CD4-positive, alpha-beta T cell (primary cell): ENCODE measurements around the gene HSF2BP. TPM values are rescaled to one million over a fixed set of nuclear protein-coding genes. Genes with fewer than 3 reads are reported as not detected.
"Not testable (repeated sequence)": the region's sequence is repeated elsewhere in the genome, so short reads cannot be mapped to it uniquely, and the experiment has no call there.

ENCODE experiments used
- ATAC-seq: fragments of 200-7000 bp; cut with Tn5 transposase; one replicate; pipeline ENCODE4 v1.10.0; 2022; ENCODE audit warnings: mild to moderate bottlenecking; ENCODE audit not compliant: poor library complexity
- CTCF ChIA-PET: fragments of 350-600 bp; sonication (Branson Sonifier 250); formaldehyde crosslinking; loops from one replicate; lab custom pipeline; 2021; ENCODE audit warnings: antibody characterized with exemption, inconsistent platforms; lab: Charles Lee
- POLR2A ChIA-PET: fragments of 350-600 bp; sonication (Branson Sonifier 250); formaldehyde crosslinking; loops from one replicate; lab custom pipeline; 2021; ENCODE audit warnings: antibody characterized with exemption, inconsistent platforms; lab: Charles Lee
- DNase-seq, 14 experiments: peaks; one replicate each; pipeline ENCODE4 v3.0.0-alpha.2; 2013 to 2020; ENCODE audit warnings: mixed read lengths in 2 of 14
- H3K27ac ChIP-seq, 2 donors: one replicate each; pipeline versions ENCODE4 v1.5.1 to v1.7.0; 2013; ENCODE audit warnings: low read length in 2 of 2, low read depth in 1 of 2, mild to moderate bottlenecking in 1 of 2
- H3K27me3 ChIP-seq, 2 experiments: 1 replicate in 1 of 2; 2 replicates in 1 of 2; pipeline versions ENCODE4 v1.6.1 to v1.7.0; 2013; ENCODE audit warnings: low read length in 2 of 2, control low read depth in 1 of 2, mild to moderate bottlenecking in 1 of 2, moderate library complexity in 1 of 2; ENCODE audit not compliant: insufficient read depth in 2 of 2, control insufficient read depth in 1 of 2
- H3K36me3 ChIP-seq: one replicate; pipeline ENCODE4 v1.6.1; 2013; ENCODE audit warnings: low read length, control low read depth; ENCODE audit not compliant: insufficient read depth
- H3K4me1 ChIP-seq: one replicate; pipeline ENCODE4 v1.6.1; 2013; ENCODE audit warnings: low read length, control low read depth; ENCODE audit not compliant: insufficient read depth
- H3K4me3 ChIP-seq: one replicate; pipeline ENCODE4 v1.5.1; 2013; ENCODE audit warnings: mild to moderate bottlenecking, low read length, moderate library complexity
- H3K9me3 ChIP-seq, 2 experiments: 1 replicate in 1 of 2; 2 replicates in 1 of 2; pipeline versions ENCODE4 v1.6.1 to v1.7.0; 2013; ENCODE audit warnings: low read length in 2 of 2, mild to moderate bottlenecking in 2 of 2, control low read depth in 1 of 2, moderate library complexity in 1 of 2; ENCODE audit not compliant: control insufficient read depth in 1 of 2, insufficient read depth in 1 of 2
- H3K27ac Mint-ChIP-seq: one replicate; pipeline ENCODE4 v1.8.0; 2020; ENCODE audit warnings: mixed read lengths
- H3K27me3 Mint-ChIP-seq: one replicate; pipeline ENCODE4 v1.8.0; 2021; ENCODE audit warnings: mixed read lengths
- H3K36me3 Mint-ChIP-seq: one replicate; pipeline ENCODE4 v1.8.0; 2021; ENCODE audit warnings: low read depth, mixed read lengths
- H3K4me1 Mint-ChIP-seq: one replicate; pipeline ENCODE4 v1.8.0; 2021; ENCODE audit warnings: low read depth, mixed read lengths
- H3K4me3 Mint-ChIP-seq: one replicate; pipeline ENCODE4 v1.8.0; 2020; ENCODE audit warnings: mild to moderate bottlenecking, mixed read lengths
- H3K9me3 Mint-ChIP-seq: one replicate; pipeline ENCODE4 v1.8.0; 2020; ENCODE audit warnings: mixed read lengths
- intact Hi-C, 2 experiments: fragments of 100-400 bp; cut with DNase I in 1 of 2; cut with micrococcal nuclease in 1 of 2; formaldehyde crosslinking; loops; one replicate each; pipeline versions ENCODE4 v1.15.1 to v1.9.0; 2023 to 2025; cut with DNase I, micrococcal nuclease
- total RNA-seq, 174 experiments: library from RNA in 2 of 174; stranded (reverse) in 2 of 174; gene quantifications; one replicate each; pipeline ENCODE4 v1.2.3 and lab custom pipeline; 2021 to 2026

HSF2BP gene
- total RNA-seq, 2 experiments from 2014 or later: 0.59 to 0.93 TPM

DNA sequence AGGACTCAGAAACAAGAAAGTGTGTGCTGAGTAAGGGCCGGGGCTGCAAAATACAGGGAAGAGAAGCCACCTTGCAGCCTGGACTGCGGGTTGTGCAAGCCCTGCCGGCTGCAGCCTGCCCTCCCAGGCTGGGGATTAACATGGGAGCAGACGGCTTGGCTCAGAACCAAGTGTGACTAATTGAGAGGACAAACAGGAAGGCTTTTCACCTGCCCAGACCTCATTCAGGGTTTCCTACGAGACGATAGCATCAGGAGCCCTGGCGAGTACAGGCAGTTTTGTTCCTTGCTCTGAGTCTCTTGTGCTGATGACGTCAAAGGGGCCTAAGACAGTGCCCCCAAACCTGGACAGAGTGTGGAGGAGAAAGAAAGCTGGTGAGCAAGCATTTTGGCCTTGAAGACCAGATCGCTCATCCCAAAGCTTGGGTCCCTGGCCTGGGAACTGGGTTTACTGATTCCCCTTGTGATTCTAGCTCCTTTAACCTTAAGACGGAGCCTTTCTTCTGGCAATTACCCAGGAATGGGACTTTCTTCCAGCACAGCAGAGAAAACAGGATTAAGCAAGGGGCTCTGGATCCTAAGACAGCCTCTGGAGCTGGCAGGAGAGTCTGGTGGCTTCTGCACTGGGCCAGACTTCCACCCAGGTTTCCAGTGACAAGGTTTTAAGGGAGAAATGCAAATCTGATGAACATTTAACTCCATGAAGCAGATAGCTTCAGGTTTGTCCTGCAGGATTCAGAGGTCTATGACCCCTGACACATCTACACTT lies 142.2 kb downstream of the HSF2BP start:
- H3K4me1 Mint-ChIP-seq, H3K4me1 ChIP-seq, H3K27ac Mint-ChIP-seq, CTCF ChIA-PET, H3K36me3 ChIP-seq, DNase-seq, H3K9me3 Mint-ChIP-seq, H3K27ac ChIP-seq, intact Hi-C loops, H3K36me3 Mint-ChIP-seq, POLR2A ChIA-PET, H3K4me3 ChIP-seq, H3K9me3 ChIP-seq, H3K4me3 Mint-ChIP-seq, ATAC-seq, H3K27me3 Mint-ChIP-seq, H3K27me3 ChIP-seq: not testable (repeated sequence)

GRCh38 chr21:43516295-43516847 lies 142.9 kb downstream of the HSF2BP start:
- H3K36me3 Mint-ChIP-seq, CTCF ChIA-PET, H3K4me1 Mint-ChIP-seq: not testable (repeated sequence)

GRCh38 chr21:43514834-43515233 lies 144.5 kb downstream of the HSF2BP start:
- H3K27ac Mint-ChIP-seq, ATAC-seq, H3K4me3 Mint-ChIP-seq, H3K9me3 Mint-ChIP-seq, H3K4me3 ChIP-seq, H3K36me3 ChIP-seq, H3K36me3 Mint-ChIP-seq, H3K9me3 ChIP-seq, H3K27ac ChIP-seq, H3K27me3 ChIP-seq, H3K4me1 ChIP-seq, H3K4me1 Mint-ChIP-seq, intact Hi-C loops, H3K27me3 Mint-ChIP-seq, CTCF ChIA-PET, POLR2A ChIA-PET, DNase-seq: not testable (repeated sequence)

More at GRCh38 chr21:43516295-43516847, 142.9 kb downstream of the HSF2BP start:
- H3K27me3 Mint-ChIP-seq, DNase-seq, H3K4me1 ChIP-seq, H3K27me3 ChIP-seq, H3K4me3 ChIP-seq, POLR2A ChIA-PET, H3K27ac ChIP-seq, H3K9me3 ChIP-seq, H3K27ac Mint-ChIP-seq, ATAC-seq, intact Hi-C loops, H3K4me3 Mint-ChIP-seq, H3K9me3 Mint-ChIP-seq, H3K36me3 ChIP-seq: not testable (repeated sequence)

- H3K27me3 Mint-ChIP-seq, POLR2A ChIA-PET, H3K4me3 ChIP-seq, H3K4me1 ChIP-seq, intact Hi-C loops, H3K27ac Mint-ChIP-seq, H3K27me3 ChIP-seq, H3K27ac ChIP-seq, H3K9me3 ChIP-seq, DNase-seq, H3K36me3 Mint-ChIP-seq, CTCF ChIA-PET, H3K36me3 ChIP-seq, H3K4me3 Mint-ChIP-seq, H3K9me3 Mint-ChIP-seq, H3K4me1 Mint-ChIP-seq, ATAC-seq: not testable (repeated sequence)
Measured at GRCh38 chr21:43513023-43513422, 146.3 kb downstream of the HSF2BP start.

DNA sequence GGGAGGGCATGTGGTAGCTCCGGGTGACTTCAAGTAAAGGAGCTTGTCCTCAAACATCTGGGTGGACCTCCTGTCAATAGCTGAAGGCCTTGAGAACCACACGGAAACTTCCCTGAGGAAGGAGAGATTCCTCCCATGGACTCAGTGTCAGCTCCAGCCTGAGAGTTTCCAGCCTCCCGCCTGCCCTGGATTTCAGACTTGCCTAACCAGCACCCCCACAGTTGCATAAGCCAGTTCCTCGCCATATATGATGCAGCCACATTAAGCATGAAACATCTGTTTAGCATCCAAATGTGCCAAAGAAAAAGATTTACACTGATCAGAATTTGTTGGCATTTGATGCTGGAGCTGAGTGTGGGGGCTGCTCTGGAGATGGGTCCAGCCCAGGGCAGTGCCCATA lies 148.1 kb downstream of the HSF2BP start:
- H3K27ac Mint-ChIP-seq, ATAC-seq, CTCF ChIA-PET, H3K4me1 ChIP-seq, H3K36me3 ChIP-seq, POLR2A ChIA-PET, H3K27me3 Mint-ChIP-seq, intact Hi-C loops, H3K9me3 ChIP-seq, H3K36me3 Mint-ChIP-seq, H3K27me3 ChIP-seq, H3K9me3 Mint-ChIP-seq, H3K4me1 Mint-ChIP-seq, DNase-seq, H3K27ac ChIP-seq, H3K4me3 ChIP-seq, H3K4me3 Mint-ChIP-seq: not testable (repeated sequence)

GRCh38 chr21:43510669-43511068 lies 148.6 kb downstream of the HSF2BP start:
- H3K27ac Mint-ChIP-seq, H3K36me3 Mint-ChIP-seq, H3K36me3 ChIP-seq, H3K4me1 Mint-ChIP-seq, H3K4me1 ChIP-seq, DNase-seq, H3K27me3 ChIP-seq, H3K27me3 Mint-ChIP-seq, H3K4me3 ChIP-seq, intact Hi-C loops, POLR2A ChIA-PET, H3K9me3 ChIP-seq, H3K4me3 Mint-ChIP-seq, CTCF ChIA-PET, H3K9me3 Mint-ChIP-seq, H3K27ac ChIP-seq, ATAC-seq: not testable (repeated sequence)

DNA sequence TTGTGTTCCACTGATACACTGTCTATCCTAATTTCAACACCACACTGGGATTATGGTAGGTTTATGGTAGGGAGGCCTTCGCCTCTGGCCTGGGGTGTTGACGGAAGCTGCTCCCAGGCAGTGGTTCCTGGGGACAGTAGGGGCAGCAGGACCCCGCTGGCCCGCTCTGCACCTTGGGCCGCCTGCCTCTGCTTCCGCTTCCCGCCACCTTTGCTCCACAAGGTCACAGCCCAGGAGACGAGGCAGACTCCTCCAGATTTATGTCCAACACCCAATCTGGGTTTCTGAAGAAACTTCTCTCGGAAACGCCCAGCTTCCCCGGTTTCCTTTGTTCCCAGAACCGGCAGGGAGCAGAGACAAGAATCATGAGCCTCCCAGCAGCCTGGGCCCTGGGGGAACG lies 155.4 kb downstream of the HSF2BP start:
- intact Hi-C loops, H3K4me3 ChIP-seq, ATAC-seq, H3K9me3 Mint-ChIP-seq, H3K4me1 Mint-ChIP-seq, H3K4me3 Mint-ChIP-seq, H3K9me3 ChIP-seq, H3K4me1 ChIP-seq, H3K27me3 ChIP-seq, H3K27ac ChIP-seq, H3K27me3 Mint-ChIP-seq, DNase-seq, H3K36me3 Mint-ChIP-seq, H3K27ac Mint-ChIP-seq, POLR2A ChIA-PET, H3K36me3 ChIP-seq, CTCF ChIA-PET: not testable (repeated sequence)
